C4-2B (cell line): ENCODE results near the gene DAPK1.

Source experiments
- H3K27ac ChIP-seq: fragments of 450-650 bp; 2 replicates; pipeline ENCODE4 v1.5.1; 2017
- ZFX ChIP-seq: fragments of 450-650 bp; IDR thresholded peaks from 2 replicates; pipeline ENCODE4 v1.6.1; 2017
- TF ChIP-seq, protein P1 (sequence below): fragments of 450-650 bp; conservative IDR thresholded peaks from 2 replicates; pipeline ENCODE4 v1.5.1; 2017; ENCODE audit warnings: mild to moderate bottlenecking

The DAPK1 gene

DNA sequence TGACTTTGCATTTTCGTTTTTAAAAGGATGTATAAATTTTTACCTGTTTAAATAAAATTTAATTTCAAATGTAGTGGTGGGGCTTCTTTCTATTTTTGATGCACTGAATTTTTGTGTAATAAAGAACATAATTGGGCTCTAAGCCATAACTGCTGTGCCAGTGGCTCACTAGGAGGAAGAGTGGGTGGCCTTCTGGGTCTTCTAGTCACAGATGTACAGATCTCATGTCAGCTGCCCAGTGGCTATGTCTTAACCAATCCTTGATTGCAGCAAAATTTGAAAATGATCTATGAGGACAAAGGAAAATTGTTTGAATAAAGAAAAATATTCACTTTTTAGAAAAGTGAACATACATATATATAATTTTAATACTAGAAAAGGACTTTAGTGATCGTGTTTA is 233.7 kb downstream of the DAPK1 start:
- no peak overlapping the region for H3K27ac ChIP-seq
- no peak for TF ChIP-seq ZFX
- TF ChIP-seq, protein P1, sequence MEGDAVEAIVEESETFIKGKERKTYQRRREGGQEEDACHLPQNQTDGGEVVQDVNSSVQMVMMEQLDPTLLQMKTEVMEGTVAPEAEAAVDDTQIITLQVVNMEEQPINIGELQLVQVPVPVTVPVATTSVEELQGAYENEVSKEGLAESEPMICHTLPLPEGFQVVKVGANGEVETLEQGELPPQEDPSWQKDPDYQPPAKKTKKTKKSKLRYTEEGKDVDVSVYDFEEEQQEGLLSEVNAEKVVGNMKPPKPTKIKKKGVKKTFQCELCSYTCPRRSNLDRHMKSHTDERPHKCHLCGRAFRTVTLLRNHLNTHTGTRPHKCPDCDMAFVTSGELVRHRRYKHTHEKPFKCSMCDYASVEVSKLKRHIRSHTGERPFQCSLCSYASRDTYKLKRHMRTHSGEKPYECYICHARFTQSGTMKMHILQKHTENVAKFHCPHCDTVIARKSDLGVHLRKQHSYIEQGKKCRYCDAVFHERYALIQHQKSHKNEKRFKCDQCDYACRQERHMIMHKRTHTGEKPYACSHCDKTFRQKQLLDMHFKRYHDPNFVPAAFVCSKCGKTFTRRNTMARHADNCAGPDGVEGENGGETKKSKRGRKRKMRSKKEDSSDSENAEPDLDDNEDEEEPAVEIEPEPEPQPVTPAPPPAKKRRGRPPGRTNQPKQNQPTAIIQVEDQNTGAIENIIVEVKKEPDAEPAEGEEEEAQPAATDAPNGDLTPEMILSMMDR = no peak

- H3K27ac ChIP-seq = no peak overlapping the region
- TF ChIP-seq ZFX = no peak
- TF ChIP-seq, protein P1 = no peak
Measured at GRCh38 chr9:87732344-87732743, 234.7 kb downstream of the DAPK1 start.

DNA sequence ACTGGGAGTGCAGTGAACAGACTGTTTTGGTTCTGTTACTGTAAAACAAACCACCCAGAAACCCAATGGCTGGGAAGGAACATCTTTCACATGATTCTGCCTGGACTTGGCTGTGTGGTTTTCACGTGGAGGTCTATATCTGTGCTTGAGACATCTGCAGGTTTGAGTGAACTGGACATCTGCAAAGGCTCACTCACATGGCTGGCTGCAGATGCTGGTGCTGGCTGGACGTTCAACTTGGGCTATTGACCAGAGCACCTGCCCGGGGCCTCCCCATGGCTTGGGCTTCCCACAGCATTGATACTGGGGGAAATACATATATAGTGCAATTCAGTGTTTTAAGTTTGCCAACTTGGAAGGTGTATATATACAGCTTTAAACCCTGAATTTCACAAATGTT is 235.1 kb downstream of the DAPK1 start:
- TF ChIP-seq, protein P1 = no peak
- TF ChIP-seq ZFX = no peak
- no peak overlapping the region for H3K27ac ChIP-seq

DNA sequence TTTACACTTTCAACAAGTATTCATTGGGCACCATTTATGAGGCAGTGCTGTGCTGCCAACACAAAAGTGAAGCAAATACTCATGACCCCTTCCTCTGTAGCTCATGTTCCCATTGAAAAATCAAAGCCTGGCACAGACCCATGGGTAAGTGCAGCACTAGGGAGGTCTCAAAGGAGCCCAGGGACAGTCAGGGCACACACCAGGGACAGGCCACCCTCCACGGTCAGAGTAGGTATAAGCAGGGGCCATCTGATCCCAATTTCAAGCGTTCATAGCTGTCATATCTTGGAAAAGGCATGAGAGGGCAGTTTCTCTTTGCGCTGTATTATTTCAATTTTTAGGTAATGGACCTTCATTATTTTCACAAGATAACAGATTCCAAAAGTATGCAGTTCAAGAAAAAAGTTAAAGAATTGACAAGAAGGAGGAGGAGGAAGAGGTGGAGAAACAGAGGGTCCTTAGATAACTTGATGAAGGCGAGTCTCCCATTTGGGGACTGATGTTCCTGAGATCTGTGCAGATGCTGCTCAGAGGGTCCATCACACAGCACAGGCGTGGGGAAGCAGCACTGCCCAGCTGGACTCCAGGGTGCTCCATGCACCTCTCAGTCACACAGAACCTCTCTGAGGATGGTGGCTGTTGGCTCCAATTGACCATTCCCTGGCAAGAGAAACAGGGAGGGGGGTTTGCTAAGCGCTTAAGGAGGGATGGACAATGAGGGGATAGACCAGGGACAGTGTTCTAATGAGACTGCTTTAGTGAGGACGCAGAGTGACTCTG is 235.8 kb downstream of the DAPK1 start:
- H3K27ac ChIP-seq = no peak overlapping the region
- no peak for TF ChIP-seq ZFX

GRCh38 chr9:87734106-87734505 is 236.4 kb downstream of the DAPK1 start:
- TF ChIP-seq, protein P1 = no peak
- no peak for TF ChIP-seq ZFX
- H3K27ac ChIP-seq = no peak overlapping the region

GRCh38 chr9:87739546-87739945 is 241.9 kb downstream of the DAPK1 start:
- TF ChIP-seq ZFX = no peak
- TF ChIP-seq, protein P1 = no peak
- H3K27ac ChIP-seq = no peak overlapping the region

DNA sequence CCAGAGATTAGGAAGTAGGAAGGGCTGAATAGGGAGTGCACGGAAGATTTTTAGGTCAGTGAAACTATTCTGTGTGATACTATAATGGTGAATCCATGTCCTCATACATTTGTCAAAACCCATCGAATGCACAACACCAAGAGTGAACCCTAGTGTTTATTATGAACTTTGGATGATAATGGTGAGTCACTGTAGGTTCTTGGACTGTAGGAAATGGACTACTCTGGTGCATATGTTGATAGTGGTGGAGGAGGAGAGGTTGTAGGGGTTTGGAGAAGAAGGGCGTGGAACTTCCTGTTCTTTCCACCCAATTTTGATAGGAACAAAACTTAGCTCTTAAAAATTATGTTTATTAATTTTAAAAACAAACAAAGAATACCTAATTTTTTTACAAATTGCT is 242.5 kb downstream of the DAPK1 start:
- TF ChIP-seq, protein P1 = no peak
- TF ChIP-seq ZFX = no peak
- no peak overlapping the region for H3K27ac ChIP-seq

- H3K27ac ChIP-seq = no peak overlapping the region
- TF ChIP-seq, protein P1 = no peak
- no peak for TF ChIP-seq ZFX
Measured at GRCh38 chr9:87741326-87741725, 243.7 kb downstream of the DAPK1 start.
